Calu3 (cell line): ENCODE data around the gene CDC37. TPM values are rescaled to one million over a fixed set of nuclear protein-coding genes. Genes with fewer than 3 reads are reported as not detected.
A peak's percentile ranks its signal among the peaks of the same experiment; 100 is the strongest.
"Not testable (repeated sequence)": the region's sequence is repeated elsewhere in the genome, so short reads cannot be mapped to it uniquely, and the experiment has no call there.

ENCODE experiments used
- BruUV-seq: library from RNA; stranded (reverse); fragments of 400-500 nt; replicated peaks from 2 replicates; lab custom pipeline; 2021; lab: Mats Ljungman, UMichigan
- CTCF ChIA-PET: fragments of 300-600 bp; sonication (Branson Sonifier 250); formaldehyde crosslinking; loops from one replicate; lab custom pipeline; 2022; ENCODE audit warnings: antibody characterized with exemption; lab: Charles Lee
- DNase-seq: peaks from one replicate; pipeline ENCODE4 v3.0.0; 2022
- H3K27ac Mint-ChIP-seq: one replicate; pipeline ENCODE4 v1.8.0; 2022; ENCODE audit warnings: mixed read lengths; ENCODE audit not compliant: unreplicated experiment
- H3K27me3 Mint-ChIP-seq: one replicate; pipeline ENCODE4 v1.8.0; 2022; ENCODE audit warnings: mixed read lengths; ENCODE audit not compliant: unreplicated experiment
- H3K36me3 Mint-ChIP-seq: one replicate; pipeline ENCODE4 v1.8.0; 2022; ENCODE audit warnings: mild to moderate bottlenecking, moderate library complexity, mixed read lengths; ENCODE audit not compliant: insufficient read depth, unreplicated experiment
- H3K4me1 Mint-ChIP-seq: one replicate; pipeline ENCODE4 v1.8.0; 2022; ENCODE audit warnings: mild to moderate bottlenecking, low read depth, mixed read lengths; ENCODE audit not compliant: unreplicated experiment
- H3K4me3 Mint-ChIP-seq: one replicate; pipeline ENCODE4 v1.8.0; 2022; ENCODE audit warnings: mild to moderate bottlenecking, low read depth, moderate library complexity, mixed read lengths; ENCODE audit not compliant: unreplicated experiment
- H3K9me3 Mint-ChIP-seq: one replicate; pipeline ENCODE4 v1.8.0; 2022; ENCODE audit warnings: low read depth, mixed read lengths; ENCODE audit not compliant: unreplicated experiment
- CTCF ChIP-seq: fragments of 200-600 bp; IDR thresholded peaks from one replicate; pipeline ENCODE4 v1.8.0; 2022; ENCODE audit warnings: antibody characterized with exemption; ENCODE audit not compliant: unreplicated experiment
- intact Hi-C: fragments of 100-400 bp; cut with micrococcal nuclease; formaldehyde crosslinking; loops from one replicate; pipeline ENCODE4 v1.10.0; 2022; ENCODE audit not compliant: unreplicated experiment
- total RNA-seq: library from RNA; stranded (reverse); gene quantifications from 2 replicates; pipeline ENCODE4 v1.2.3, GENCODE V29; 2022

The CDC37 gene
- total RNA-seq, 1 experiment from 2014 or later, result 181 TPM

- no peaks in the 10 kb centered on the region for H3K9me3 Mint-ChIP-seq
- DNase-seq, result peak; percentile 84
- no TSS peak for BruUV-seq
Observed at GRCh38 chr19:10416380-10417257, 13.3 kb upstream of the CDC37 start.

GRCh38 chr19:10416083-10416379, 12.7 kb upstream of the CDC37 start:
- intact Hi-C loops, result no loop called here
- Mint-ChIP-seq H3K4me3 (peak overlapping the region; percentile 67), H3K27me3 (peaks cover 49% of the 10 kb centered on the region), H3K36me3 (peaks cover 7% of the 10 kb centered on the region), H3K4me1 (peaks cover 18% of the 10 kb centered on the region), H3K27ac (no peak overlapping the region), H3K9me3 (no peaks in the 10 kb centered on the region)
- no TSS peak for BruUV-seq
- TF ChIP-seq CTCF, result no peak
- no peak for DNase-seq
- CTCF ChIA-PET, result interaction anchor here (0.9 to 1.6 kb wide), 2 partner anchors 10 to 12 kb away, joined by 4 read pairs; no protein-coding TSS in a partner anchor

More at GRCh38 chr19:10416380-10417257, 13.3 kb upstream of the CDC37 start:
- Mint-ChIP-seq H3K36me3 (peaks cover 7% of the 10 kb centered on the region), H3K27ac (peak overlapping the region; percentile 86), H3K27me3 (peaks cover 55% of the 10 kb centered on the region), H3K4me1 (peaks cover 18% of the 10 kb centered on the region), H3K4me3 (peak overlapping the region; percentile 67)
- CTCF ChIA-PET, result interaction anchor here (0.5 to 1.6 kb wide), 3 partner anchors 9 to 21 kb away, joined by 4 read pairs; no protein-coding TSS in a partner anchor
- intact Hi-C loops, result no loop called here
- TF ChIP-seq CTCF, result peak; percentile 84

GRCh38 chr19:10412257-10412977, 9.1 kb upstream of the CDC37 start:
- Mint-ChIP-seq H3K9me3 (no peaks in the 10 kb centered on the region), H3K4me3 (no peak overlapping the region), H3K27me3 (peaks cover 39% of the 10 kb centered on the region), H3K36me3 (peaks cover 7% of the 10 kb centered on the region), H3K4me1 (peaks cover 9% of the 10 kb centered on the region), H3K27ac (no peak overlapping the region)
- BruUV-seq, result no TSS peak
- no peak for TF ChIP-seq CTCF
- CTCF ChIA-PET, result no interaction called here
- intact Hi-C loops, result no loop called here
- DNase-seq, result no peak

GRCh38 chr19:10411224-10411623, 7.9 kb upstream of the CDC37 start:
- CTCF ChIA-PET, H3K36me3 Mint-ChIP-seq, DNase-seq, BruUV-seq, intact Hi-C loops, H3K4me3 Mint-ChIP-seq, H3K27ac Mint-ChIP-seq, H3K4me1 Mint-ChIP-seq, H3K9me3 Mint-ChIP-seq: not testable (repeated sequence)
- H3K27me3 Mint-ChIP-seq, result peaks cover 33% of the 10 kb centered on the region
